Cardiac fibroblast (primary cell): ENCODE measurements around the gene TTLL12.

Source experiments
- DNase-seq, 2 donors: peaks; one replicate each; pipeline versions ENCODE4 v3.0.0 to v3.0.0-alpha.2; 2010; ENCODE audit warnings: low read depth in 2 of 2
- H3K4me3 ChIP-seq, 2 donors: replicated peaks in 1 of 2; 1 replicate in 1 of 2; 2 replicates in 1 of 2; pipeline ENCODE4 v1.5.1; 2011; ENCODE audit warnings: low read depth in 2 of 2, low read length in 2 of 2, mild to moderate bottlenecking in 2 of 2, moderate library complexity in 1 of 2
- CTCF ChIP-seq: IDR thresholded peaks from one replicate; pipeline ENCODE4 v1.5.1; 2011; ENCODE audit warnings: low read depth, mild to moderate bottlenecking, low read length, inconsistent platforms

The TTLL12 gene

GRCh38 chr22:43225609-43226008 is 38.7 kb upstream of the TTLL12 start:
- no peak overlapping the region for H3K4me3 ChIP-seq
- no peak for TF ChIP-seq CTCF
- DNase-seq: no peak

GRCh38 chr22:43222987-43223386 is 36.1 kb upstream of the TTLL12 start:
- no peak for DNase-seq

GRCh38 chr22:43222262-43222661 is 35.3 kb upstream of the TTLL12 start:
- no peak for TF ChIP-seq CTCF
- no peak overlapping the region for H3K4me3 ChIP-seq
- peak in 1 of 2 donors; percentile 4 for DNase-seq

More at GRCh38 chr22:43222987-43223386, 36.1 kb upstream of the TTLL12 start:
- TF ChIP-seq CTCF: no peak
- no peak overlapping the region for H3K4me3 ChIP-seq

GRCh38 chr22:43220625-43221380 is 33.9 kb upstream of the TTLL12 start:
- no peak for DNase-seq
- no peak for TF ChIP-seq CTCF
- no peak overlapping the region for H3K4me3 ChIP-seq

- DNase-seq: no peak
- no peak overlapping the region for H3K4me3 ChIP-seq
- TF ChIP-seq CTCF: no peak
Observed at GRCh38 chr22:43218786-43219185, 31.9 kb upstream of the TTLL12 start.

- no peak for TF ChIP-seq CTCF
- no peak overlapping the region for H3K4me3 ChIP-seq
- DNase-seq: no peak
Observed at GRCh38 chr22:43217285-43218030, 30.5 kb upstream of the TTLL12 start.
